Measurements from ENCODE around the gene INO80E. TPM values are rescaled to one million over a fixed set of nuclear protein-coding genes. Genes with fewer than 3 reads are reported as not detected.

Gene INO80E
- total RNA-seq, 1 experiment from 2014 or later = 89.8 TPM

- intact Hi-C loops (cut with micrococcal nuclease) = loop anchor here (10.0 kb wide), 1 partner anchor 914 kb away; no protein-coding TSS in a partner anchor
- DNase-seq (ENCODE audit: low read depth, low spot score) (no peak), ATAC-seq (peak; percentile 45)
- Histone ChIP-seq H3K27me3 (ENCODE audit: insufficient read depth, low read length) (no peaks in the 10 kb centered on the region), H3K9ac (ENCODE audit: low read length) (no peak overlapping the region), H3K4me1 (ENCODE audit: control insufficient read depth in 1 of 2, insufficient read depth in 2 of 2, low read length in 2 of 2) (peaks cover 0 to 5% of the 10 kb centered on the region in 2 experiments; a peak in 2 of 4 replicates), H3K9me3 (ENCODE audit: control insufficient read depth in 1 of 2, insufficient read depth in 1 of 2, low read depth in 1 of 2, low read length in 2 of 2) (no peaks in the 10 kb centered on the region), H3K27ac (ENCODE audit: low read depth, low read length) (no peak overlapping the region), H3K4me3 (replicated peaks in 1 of 2; ENCODE audit: low read depth in 1 of 2, low read length in 2 of 2) (no peak overlapping the region), H3K36me3 (ENCODE audit: control insufficient read depth in 1 of 2, insufficient read depth in 2 of 2, low read length in 2 of 2) (no peaks in the 10 kb centered on the region), H3K4me2 (ENCODE audit: low read length) (no peak overlapping the region), H4K20me1 (ENCODE audit: insufficient read depth) (no peaks in the 10 kb centered on the region), H3K9me2 (ENCODE audit: insufficient read depth) (no peaks in the 10 kb centered on the region), H3K79me2 (ENCODE audit: insufficient read depth, low read length) (no peaks in the 10 kb centered on the region), H2AFZ (ENCODE audit: low read depth, low read length, poor library complexity, severe bottlenecking) (no peak overlapping the region)
- POLR2A ChIA-PET = no interaction called here
- CTCF ChIA-PET = no interaction called here
- RAD21 ChIA-PET (ENCODE audit: low non-redundant PET in 1 of 2, low total read pairs in 2 of 2, uncharacterized antibody in 2 of 2, unreplicated experiment in 2 of 2) = no interaction called here
- TF ChIP-seq ZFX (IDR thresholded peaks at IDR 0.05) (no peak), EZH2phosphoT487 (IDR thresholded peaks at IDR 0.05; ENCODE audit: borderline replicate concordance) (no peak), REST (IDR thresholded peaks at IDR 0.05; ENCODE audit: low read depth) (peak; percentile 83), SRF (IDR thresholded peaks at IDR 0.05; ENCODE audit: low read depth) (no peak), YY1 (IDR thresholded peaks at IDR 0.05; ENCODE audit: extremely low read depth, insufficient replicate concordance, low read depth, low read length) (no peak)
- no TSS peak for BruUV-seq (replicated peaks)
Measured at GRCh38 chr16:30028438-30029076, 32.5 kb downstream of the INO80E start.

Measured in HCT116 (cell line).